Nephron (organoid): ENCODE measurements around the gene PLA2R1.

Source experiments
- H3K27ac Mint-ChIP-seq, 3 experiments: 2 replicates each; pipeline ENCODE4 v1.8.0; 2020; ENCODE audit warnings: mixed read lengths in 3 of 3, mild to moderate bottlenecking in 2 of 3, moderate library complexity in 1 of 3
- H3K27me3 Mint-ChIP-seq: 2 replicates; pipeline ENCODE4 v1.8.0; 2021; ENCODE audit warnings: low read depth, mild to moderate bottlenecking, moderate library complexity, mixed read lengths
- H3K36me3 Mint-ChIP-seq: 2 replicates; pipeline ENCODE4 v1.8.0; 2020; ENCODE audit warnings: low read depth, mixed read lengths
- H3K4me1 Mint-ChIP-seq: 2 replicates; pipeline ENCODE4 v1.8.0; 2020; ENCODE audit warnings: mixed read lengths
- H3K4me3 Mint-ChIP-seq, 3 experiments: 2 replicates each; pipeline ENCODE4 v1.8.0; 2020; ENCODE audit warnings: mild to moderate bottlenecking in 3 of 3, mixed read lengths in 3 of 3, moderate library complexity in 2 of 3
- H3K9me3 Mint-ChIP-seq: 2 replicates; pipeline ENCODE4 v1.8.0; 2020; ENCODE audit warnings: mixed read lengths
- CTCF ChIP-seq, 3 experiments: fragments of 200-600 bp; sonication (generic); IDR thresholded peaks; one replicate each; pipeline ENCODE4 v1.5.0; 2021; ENCODE audit warnings: antibody characterized with exemption in 3 of 3; ENCODE audit not compliant: unreplicated experiment in 3 of 3

The PLA2R1 gene

DNA sequence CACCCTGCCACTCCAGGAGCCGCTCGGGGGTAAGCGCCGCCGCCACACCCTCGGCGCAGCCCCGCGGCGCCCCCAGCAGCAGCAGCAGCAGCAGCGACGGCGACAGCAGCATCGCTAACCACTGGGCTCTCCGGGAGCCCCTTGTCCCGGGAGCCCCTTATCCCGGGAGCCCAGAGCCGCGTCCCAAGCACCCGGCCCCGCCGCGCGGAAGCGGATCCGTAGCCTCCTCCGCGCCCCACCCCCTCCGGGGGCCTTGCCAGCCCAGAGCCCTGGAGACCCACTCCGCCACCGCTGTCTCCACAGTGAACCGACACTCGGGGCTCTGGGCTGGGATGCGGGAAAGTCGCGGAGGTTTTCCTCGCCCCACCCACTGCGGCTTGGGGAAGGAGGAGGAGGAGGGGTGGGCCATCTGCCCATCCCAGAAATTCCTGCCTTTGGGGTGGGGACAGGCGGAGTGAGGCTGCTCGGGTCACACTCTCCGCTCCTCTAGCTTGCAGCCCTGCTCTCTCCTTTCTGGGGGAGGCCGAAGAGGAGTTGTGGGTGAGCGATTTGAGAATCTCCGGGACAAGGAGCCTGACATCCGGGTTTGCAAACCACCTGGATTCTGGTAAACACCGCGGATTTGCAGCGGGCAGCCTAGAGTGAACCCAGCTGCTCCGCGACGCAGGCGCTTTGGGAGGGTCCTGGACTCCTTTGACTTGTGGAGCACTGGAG is at the start of gene PLA2R1:
Gene PLA2R1, minus strand, starts transcription at position 324 of the 714 bp plus-strand sequence. Its CDS starts 212 bp downstream, at position 112.
- H3K9me3 Mint-ChIP-seq = peaks cover 8% of the 10 kb centered on the region
- H3K27me3 Mint-ChIP-seq = peaks cover 19% of the 10 kb centered on the region
- peak within 1 kb of the TSS; percentile 49 to 89 (median 85) for H3K27ac Mint-ChIP-seq
- TF ChIP-seq CTCF (IDR thresholded peaks at IDR 0.05; ENCODE audit: unreplicated experiment in 3 of 3) = no peak
- H3K4me3 Mint-ChIP-seq = peak within 1 kb of the TSS; percentile 82 to 89 (median 89)
- H3K36me3 Mint-ChIP-seq = peaks cover 4% of the 10 kb centered on the region
- H3K4me1 Mint-ChIP-seq = peaks cover 13% of the 10 kb centered on the region

- Mint-ChIP-seq H3K27me3 (no peaks in the 10 kb centered on the region), H3K4me3 (no peak overlapping the region), H3K36me3 (peaks cover 9% of the 10 kb centered on the region), H3K27ac (no peak overlapping the region), H3K4me1 (peaks cover 7% of the 10 kb centered on the region), H3K9me3 (peaks cover 8% of the 10 kb centered on the region)
- TF ChIP-seq CTCF (IDR thresholded peaks at IDR 0.05; ENCODE audit: unreplicated experiment in 3 of 3) = no peak
Measured at GRCh38 chr2:160110674-160111239, 48.3 kb upstream of the PLA2R1 start.

DNA sequence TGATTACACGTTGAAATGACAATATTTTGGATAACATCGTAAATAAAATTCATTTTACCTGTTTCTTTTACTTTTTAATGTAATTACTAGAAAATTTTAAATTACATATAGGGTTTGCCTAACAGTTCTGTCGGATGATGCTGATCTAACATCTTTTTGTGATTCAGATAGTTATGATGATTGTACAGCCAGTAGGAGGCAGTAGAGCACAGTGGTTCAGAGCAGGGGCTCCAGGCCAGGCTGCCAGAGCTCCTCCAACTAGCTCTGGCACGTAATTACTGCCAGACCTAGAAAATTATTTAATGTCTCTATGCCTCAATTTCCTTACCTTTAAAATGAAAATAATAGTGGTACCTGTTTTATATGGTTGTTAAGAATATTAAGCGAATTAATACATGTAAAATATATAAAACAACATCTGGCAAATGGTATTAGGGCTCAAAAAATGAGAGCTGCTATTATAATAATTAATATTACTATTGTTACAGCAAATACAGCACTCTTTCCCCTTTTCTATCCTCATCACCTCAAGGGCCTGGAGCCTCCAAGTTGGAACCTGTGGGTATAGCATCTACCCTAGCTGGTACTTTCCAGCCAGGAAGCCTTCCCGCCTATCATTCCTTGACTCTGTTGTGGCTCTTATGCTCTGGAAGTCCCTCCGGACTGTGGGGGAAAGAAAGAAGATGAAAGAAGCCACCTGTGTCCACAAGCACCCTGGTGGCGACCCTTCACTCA is 47.7 kb upstream of the PLA2R1 start:
- Mint-ChIP-seq H3K27me3 (no peaks in the 10 kb centered on the region), H3K27ac (no peak overlapping the region), H3K4me3 (no peak overlapping the region), H3K4me1 (peaks cover 7% of the 10 kb centered on the region), H3K36me3 (peaks cover 5% of the 10 kb centered on the region), H3K9me3 (peaks cover 3% of the 10 kb centered on the region)
- TF ChIP-seq CTCF (IDR thresholded peaks at IDR 0.05; ENCODE audit: unreplicated experiment in 3 of 3) = peak; percentile 81 to 89 (median 83)

- Mint-ChIP-seq H3K27ac (no peak overlapping the region), H3K4me1 (peaks cover 7% of the 10 kb centered on the region), H3K9me3 (peaks cover 2% of the 10 kb centered on the region), H3K27me3 (no peaks in the 10 kb centered on the region), H3K36me3 (peaks cover 3% of the 10 kb centered on the region), H3K4me3 (no peak overlapping the region)
- TF ChIP-seq CTCF (IDR thresholded peaks at IDR 0.05; ENCODE audit: unreplicated experiment in 3 of 3) = no peak
Measured at GRCh38 chr2:160109243-160109642, 46.8 kb upstream of the PLA2R1 start.

DNA sequence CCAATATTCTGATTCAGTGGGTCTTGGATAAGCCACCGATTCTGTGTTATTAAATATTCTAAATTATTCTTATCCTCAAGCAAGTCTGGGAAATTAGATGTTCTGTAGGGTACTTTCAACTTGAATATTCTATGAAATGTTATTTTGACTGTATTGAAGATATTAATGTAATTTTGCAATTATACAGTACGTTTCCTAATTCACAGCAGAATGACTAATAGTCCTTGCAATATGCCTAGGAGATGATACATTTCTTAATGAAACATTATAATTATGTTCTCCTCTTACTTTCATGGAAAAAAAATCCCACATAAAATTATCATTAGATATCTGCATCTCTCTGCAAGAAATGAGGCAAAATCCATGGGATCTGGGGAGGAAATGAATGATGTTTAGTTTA is 46.2 kb upstream of the PLA2R1 start:
- Mint-ChIP-seq H3K36me3 (no peaks in the 10 kb centered on the region), H3K27ac (no peak overlapping the region), H3K4me3 (no peak overlapping the region), H3K4me1 (peaks cover 3% of the 10 kb centered on the region), H3K9me3 (no peaks in the 10 kb centered on the region), H3K27me3 (no peaks in the 10 kb centered on the region)
- no peak for TF ChIP-seq CTCF (IDR thresholded peaks at IDR 0.05; ENCODE audit: unreplicated experiment in 3 of 3)
